Measurements from ENCODE around the gene MMP15. TPM values are rescaled to one million over a fixed set of nuclear protein-coding genes. Genes with fewer than 3 reads are reported as not detected.

MMP15 gene
- total and polyA plus RNA-seq, 2 donors (not counting 3 experiments of a cell fraction or from before 2014, with no cell fraction given): 12.6 to 16.0 TPM

DNA sequence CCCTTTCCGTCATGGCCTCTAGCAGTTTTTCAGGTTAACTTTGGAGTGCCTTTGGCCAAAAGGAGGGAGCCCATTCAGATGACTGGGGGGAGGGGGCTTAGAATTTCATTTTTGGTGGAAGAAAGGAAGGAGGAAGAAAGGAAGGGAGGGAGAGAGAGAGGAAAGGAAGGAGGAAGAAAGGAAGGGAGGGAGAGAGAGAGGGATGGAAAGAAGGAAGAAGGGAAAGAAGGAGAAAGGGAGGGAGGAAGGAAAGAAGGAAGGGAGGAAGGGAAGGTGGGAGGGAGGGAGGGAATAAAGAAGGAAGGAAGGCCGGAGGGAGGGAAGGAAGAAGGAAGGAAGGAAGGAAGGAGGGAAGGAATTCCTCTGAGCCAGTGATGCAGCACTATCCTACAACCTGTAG is 25.7 kb downstream of the MMP15 start:
- BruUV-seq (replicated peaks): no TSS peak
- TF ChIP-seq POLR2AphosphoS5 (IDR thresholded peaks at IDR 0.05; ENCODE audit: insufficient read depth, low read depth, low read length): no peak
- no peak for TF ChIP-seq GATA2 (IDR thresholded peaks at IDR 0.05; ENCODE audit: insufficient read depth, insufficient read length, low read depth, low read length)
- TF ChIP-seq EZH2 (IDR thresholded peaks at IDR 0.05; ENCODE audit: borderline replicate concordance, low read depth, low read length, severe bottlenecking): no peak
- TF ChIP-seq, protein P1, sequence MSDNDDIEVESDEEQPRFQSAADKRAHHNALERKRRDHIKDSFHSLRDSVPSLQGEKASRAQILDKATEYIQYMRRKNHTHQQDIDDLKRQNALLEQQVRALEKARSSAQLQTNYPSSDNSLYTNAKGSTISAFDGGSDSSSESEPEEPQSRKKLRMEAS (IDR thresholded peaks at IDR 0.05; ENCODE audit: insufficient read depth, insufficient read length): no peak
- TF ChIP-seq, protein P2, sequence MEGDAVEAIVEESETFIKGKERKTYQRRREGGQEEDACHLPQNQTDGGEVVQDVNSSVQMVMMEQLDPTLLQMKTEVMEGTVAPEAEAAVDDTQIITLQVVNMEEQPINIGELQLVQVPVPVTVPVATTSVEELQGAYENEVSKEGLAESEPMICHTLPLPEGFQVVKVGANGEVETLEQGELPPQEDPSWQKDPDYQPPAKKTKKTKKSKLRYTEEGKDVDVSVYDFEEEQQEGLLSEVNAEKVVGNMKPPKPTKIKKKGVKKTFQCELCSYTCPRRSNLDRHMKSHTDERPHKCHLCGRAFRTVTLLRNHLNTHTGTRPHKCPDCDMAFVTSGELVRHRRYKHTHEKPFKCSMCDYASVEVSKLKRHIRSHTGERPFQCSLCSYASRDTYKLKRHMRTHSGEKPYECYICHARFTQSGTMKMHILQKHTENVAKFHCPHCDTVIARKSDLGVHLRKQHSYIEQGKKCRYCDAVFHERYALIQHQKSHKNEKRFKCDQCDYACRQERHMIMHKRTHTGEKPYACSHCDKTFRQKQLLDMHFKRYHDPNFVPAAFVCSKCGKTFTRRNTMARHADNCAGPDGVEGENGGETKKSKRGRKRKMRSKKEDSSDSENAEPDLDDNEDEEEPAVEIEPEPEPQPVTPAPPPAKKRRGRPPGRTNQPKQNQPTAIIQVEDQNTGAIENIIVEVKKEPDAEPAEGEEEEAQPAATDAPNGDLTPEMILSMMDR (IDR thresholded peaks at IDR 0.05; ENCODE audit: extremely low read depth in 1 of 2, insufficient read depth in 1 of 2, low read depth in 1 of 2, low read length in 2 of 2): no peak
- no peak for TF ChIP-seq POLR2A (IDR thresholded peaks at IDR 0.05; ENCODE audit: low read depth, low read length)
- TF ChIP-seq FOS (IDR thresholded peaks at IDR 0.05; ENCODE audit: borderline replicate concordance, insufficient read depth, low read length): no peak
- no peak for TF ChIP-seq MYC (IDR thresholded peaks at IDR 0.05; ENCODE audit: low read depth, low read length)
- TF ChIP-seq JUN (IDR thresholded peaks at IDR 0.05; ENCODE audit: borderline replicate concordance, insufficient read depth, insufficient read length, low read depth): no peak
- FAIRE-seq (no peak), DNase-seq (ENCODE audit: low read depth, low spot score) (no peak)
- Histone ChIP-seq H3K4me2 (ENCODE audit: insufficient read depth, low read length) (no peak overlapping the region), H4K20me1 (replicated peaks; ENCODE audit: control insufficient read depth, extremely low read depth, insufficient read depth, low read length) (no peaks in the 10 kb centered on the region), H3K9ac (replicated peaks; ENCODE audit: extremely low read depth, insufficient read depth, low read length) (no peak overlapping the region), H2AFZ (ENCODE audit: low read depth, low read length) (no peak overlapping the region), H3K36me3 (ENCODE audit: control insufficient read depth in 2 of 2, extremely low read depth in 1 of 2, insufficient read depth in 2 of 2, low read length in 2 of 2) (no peaks in the 10 kb centered on the region), H3K9me1 (replicated peaks; ENCODE audit: control insufficient read depth, extremely low read depth, insufficient read depth, low read length) (no peaks in the 10 kb centered on the region), H3K27me3 (ENCODE audit: control insufficient read depth in 2 of 2, insufficient read depth in 2 of 2, low read length in 2 of 2) (no peaks in the 10 kb centered on the region), H3K4me1 (ENCODE audit: control insufficient read depth, extremely low read depth, insufficient read depth, low read length) (no peaks in the 10 kb centered on the region), H3K4me3 (replicated peaks in 1 of 3; ENCODE audit: insufficient read depth in 1 of 3, low read depth in 1 of 3, low read length in 3 of 3) (no peak overlapping the region), H3K27ac (ENCODE audit: insufficient read depth, low read depth, low read length) (no peak overlapping the region), H3K9me3 (replicated peaks; ENCODE audit: control insufficient read depth, insufficient read depth, low read length) (no peaks in the 10 kb centered on the region), H3K79me2 (ENCODE audit: control insufficient read depth, insufficient read depth, low read length) (no peaks in the 10 kb centered on the region)
- dilution Hi-C loops (cut with MboI; ENCODE audit: extremely low pct_ligation_motif_present, low sequenced_read_pairs): no loop called here
- intact Hi-C loops (cut with micrococcal nuclease): no loop called here
- POLR2A ChIA-PET: no interaction called here
- CTCF ChIA-PET: no interaction called here

Data from endothelial cell of umbilical vein (primary cell).